ENCODE data around the gene P4HA2. TPM values are rescaled to one million over a fixed set of nuclear protein-coding genes. Genes with fewer than 3 reads are reported as not detected.

The P4HA2 gene
- total RNA-seq, 2 experiments from 2014 or later, result 0.32 to 7.2 TPM

DNA sequence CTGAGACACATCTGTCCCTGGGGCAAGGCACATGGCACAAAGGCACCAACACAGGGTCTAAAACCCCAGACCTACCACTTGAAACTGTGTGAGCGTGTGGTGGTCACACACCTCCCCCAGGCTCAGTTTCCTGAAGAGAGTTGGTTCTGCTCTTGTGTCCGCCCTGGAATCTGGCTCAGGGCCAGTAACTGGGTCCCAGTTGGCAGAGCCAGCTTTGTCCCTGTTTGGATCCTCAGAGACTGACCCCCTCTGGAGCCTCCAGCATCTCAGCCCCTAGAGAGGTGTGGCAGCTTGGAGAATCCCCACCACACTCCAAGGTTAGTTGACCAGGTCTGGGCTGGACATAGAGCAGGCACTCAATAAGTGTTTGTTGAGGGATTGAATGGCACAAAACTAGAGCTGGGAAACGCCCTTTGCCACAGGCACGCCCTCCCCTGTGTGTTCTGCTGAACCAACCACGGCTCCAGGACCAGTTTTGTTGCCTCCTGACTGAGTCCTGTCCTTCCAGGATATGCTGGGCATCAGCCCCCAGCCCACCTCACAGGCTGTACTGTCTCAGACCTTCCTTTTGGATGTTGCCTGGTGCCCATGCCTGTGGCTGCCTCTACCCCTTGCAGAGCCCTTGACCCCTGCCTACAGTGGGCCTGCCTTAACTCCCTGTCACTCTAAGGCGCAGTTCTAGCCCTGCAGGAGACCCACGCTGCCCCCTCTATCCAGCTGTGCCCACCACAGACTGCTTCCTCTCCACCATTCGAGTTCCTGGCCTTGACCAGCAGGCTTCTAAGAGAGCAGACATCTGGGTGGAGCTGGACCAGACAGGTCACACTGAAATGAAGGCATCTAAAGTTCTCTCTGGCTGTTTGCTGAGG is 26.0 kb upstream of the P4HA2 start:
- no peaks in the 10 kb centered on the region for H3K36me3 ChIP-seq (ENCODE audit: insufficient read depth, low read length)
- no peak overlapping the region for H3K4me2 ChIP-seq (ENCODE audit: low read length)
- intact Hi-C loops (cut with micrococcal nuclease; ENCODE audit: unreplicated experiment), result no loop called here
- H3K4me1 ChIP-seq (ENCODE audit: insufficient read depth, low read length, poor library complexity, severe bottlenecking), result no peaks in the 10 kb centered on the region
- CTCF ChIA-PET (ENCODE audit: unreplicated experiment), result interaction anchor here (0.6 kb wide), 1 partner anchor 18 kb away, joined by 3 read pairs; no protein-coding TSS in a partner anchor
- TF ChIP-seq EZH2phosphoT487 (IDR thresholded peaks at IDR 0.05; ENCODE audit: borderline replicate concordance, low read depth, low read length), result no peak
- TF ChIP-seq, protein P1, sequence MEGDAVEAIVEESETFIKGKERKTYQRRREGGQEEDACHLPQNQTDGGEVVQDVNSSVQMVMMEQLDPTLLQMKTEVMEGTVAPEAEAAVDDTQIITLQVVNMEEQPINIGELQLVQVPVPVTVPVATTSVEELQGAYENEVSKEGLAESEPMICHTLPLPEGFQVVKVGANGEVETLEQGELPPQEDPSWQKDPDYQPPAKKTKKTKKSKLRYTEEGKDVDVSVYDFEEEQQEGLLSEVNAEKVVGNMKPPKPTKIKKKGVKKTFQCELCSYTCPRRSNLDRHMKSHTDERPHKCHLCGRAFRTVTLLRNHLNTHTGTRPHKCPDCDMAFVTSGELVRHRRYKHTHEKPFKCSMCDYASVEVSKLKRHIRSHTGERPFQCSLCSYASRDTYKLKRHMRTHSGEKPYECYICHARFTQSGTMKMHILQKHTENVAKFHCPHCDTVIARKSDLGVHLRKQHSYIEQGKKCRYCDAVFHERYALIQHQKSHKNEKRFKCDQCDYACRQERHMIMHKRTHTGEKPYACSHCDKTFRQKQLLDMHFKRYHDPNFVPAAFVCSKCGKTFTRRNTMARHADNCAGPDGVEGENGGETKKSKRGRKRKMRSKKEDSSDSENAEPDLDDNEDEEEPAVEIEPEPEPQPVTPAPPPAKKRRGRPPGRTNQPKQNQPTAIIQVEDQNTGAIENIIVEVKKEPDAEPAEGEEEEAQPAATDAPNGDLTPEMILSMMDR (conservative IDR thresholded peaks at IDR 0.05; ENCODE audit: low read length), result no peak
- no peak overlapping the region for H2AFZ ChIP-seq (ENCODE audit: low read length)
- no peaks in the 10 kb centered on the region for H3K79me2 ChIP-seq (ENCODE audit: insufficient read depth, low read depth, low read length)
- no peak overlapping the region for H3K4me3 ChIP-seq (ENCODE audit: low read depth, low read length, poor library complexity, severe bottlenecking)
- H3K9me2 ChIP-seq (ENCODE audit: insufficient read depth, low read length), result no peaks in the 10 kb centered on the region
- H3K27ac ChIP-seq (ENCODE audit: low read depth, low read length, poor library complexity, severe bottlenecking), result no peak overlapping the region
- H4K20me1 ChIP-seq (ENCODE audit: insufficient read depth, low read length), result no peaks in the 10 kb centered on the region
- DNase-seq (ENCODE audit: low spot score), result no peak
- POLR2A ChIA-PET, result interaction anchor here (0.7 kb wide), 1 partner anchor 133 kb away, joined by 3 read pairs; no protein-coding TSS in a partner anchor
- no TSS peak for BruUV-seq (replicated peaks)
- no peaks in the 10 kb centered on the region for H3K9me3 ChIP-seq (ENCODE audit: low read length)

DNA sequence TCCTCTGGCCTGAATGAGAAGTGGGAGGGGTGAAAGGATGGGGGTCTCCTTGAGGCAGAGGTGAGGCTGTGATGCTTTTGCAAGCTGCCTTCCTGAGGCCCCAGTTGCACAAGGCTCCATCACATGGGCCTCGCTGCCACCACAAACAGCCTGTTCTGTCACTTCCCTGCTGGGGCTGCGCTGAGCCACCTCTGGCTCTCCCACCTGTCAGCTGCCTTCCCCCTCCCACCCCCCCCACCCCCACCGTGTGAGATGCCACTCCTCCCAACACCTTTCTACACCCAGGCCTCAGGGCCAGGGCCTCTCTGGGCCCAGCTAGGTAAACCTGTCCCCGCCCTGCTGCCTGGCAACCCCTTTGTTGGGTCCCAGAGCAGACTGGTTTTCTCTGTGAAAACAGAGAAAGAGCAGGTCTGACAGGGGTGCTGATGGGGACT is 25.4 kb upstream of the P4HA2 start:
- DNase-seq (ENCODE audit: low spot score), result no peak
- no peaks in the 10 kb centered on the region for H3K79me2 ChIP-seq (ENCODE audit: insufficient read depth, low read depth, low read length)
- no peak overlapping the region for H3K4me3 ChIP-seq (ENCODE audit: low read depth, low read length, poor library complexity, severe bottlenecking)
- TF ChIP-seq EZH2phosphoT487 (IDR thresholded peaks at IDR 0.05; ENCODE audit: borderline replicate concordance, low read depth, low read length), result no peak
- TF ChIP-seq, protein P1 (conservative IDR thresholded peaks at IDR 0.05; ENCODE audit: low read length), result no peak
- ChIA-PET POLR2A (no interaction called here), CTCF (ENCODE audit: unreplicated experiment) (interaction anchor here (0.6 kb wide), 1 partner anchor 19 kb away, joined by 3 read pairs; no protein-coding TSS in a partner anchor)
- H3K36me3 ChIP-seq (ENCODE audit: insufficient read depth, low read length), result no peaks in the 10 kb centered on the region
- no TSS peak for BruUV-seq (replicated peaks)
- H3K4me1 ChIP-seq (ENCODE audit: insufficient read depth, low read length, poor library complexity, severe bottlenecking), result no peaks in the 10 kb centered on the region
- intact Hi-C loops (cut with micrococcal nuclease; ENCODE audit: unreplicated experiment), result no loop called here
- no peak overlapping the region for H3K27ac ChIP-seq (ENCODE audit: low read depth, low read length, poor library complexity, severe bottlenecking)
- H3K9me2 ChIP-seq (ENCODE audit: insufficient read depth, low read length), result no peaks in the 10 kb centered on the region
- no peak overlapping the region for H2AFZ ChIP-seq (ENCODE audit: low read length)
- H3K4me2 ChIP-seq (ENCODE audit: low read length), result no peak overlapping the region
- H3K9me3 ChIP-seq (ENCODE audit: low read length), result no peaks in the 10 kb centered on the region
- no peaks in the 10 kb centered on the region for H4K20me1 ChIP-seq (ENCODE audit: insufficient read depth, low read length)
